ENCODE measurements around the gene TMEM41B. TPM values are rescaled to one million over a fixed set of nuclear protein-coding genes. Genes with fewer than 3 reads are reported as not detected.

The TMEM41B gene
- total and polyA plus RNA-seq, 2 of the 8 experiments (the other 6 are each of a cell fraction or from before 2014, with no cell fraction given) = 24.3 to 50.1 TPM

- Histone ChIP-seq H3K14ac (ENCODE audit: insufficient read length) (no peak overlapping the region), H2BK5ac (ENCODE audit: low read depth, low read length) (no peak overlapping the region), H3K18ac (ENCODE audit: extremely low read depth, low read length) (no peak overlapping the region), H3K79me2 (ENCODE audit: control insufficient read depth in 1 of 2, insufficient read depth in 2 of 2, low read length in 2 of 2) (peaks cover 0 to 59% of the 10 kb centered on the region in 2 experiments; a peak in 3 of 4 replicates), H3K23me2 (ENCODE audit: low read depth, low read length) (no peaks in the 10 kb centered on the region), H3K4me2 (ENCODE audit: insufficient read depth in 1 of 2, low read depth in 2 of 2, low read length in 2 of 2) (no peak overlapping the region), H3K4me3 (ENCODE audit: extremely low read depth in 1 of 4, insufficient read depth in 2 of 4, low read depth in 3 of 4, low read length in 4 of 4) (no peak overlapping the region), H3K27me3 (replicated peaks in 1 of 4; ENCODE audit: control insufficient read depth in 3 of 4, extremely low read depth in 1 of 4, insufficient read depth in 3 of 4, low read length in 3 of 4) (no peaks in the 10 kb centered on the region), H3K9me3 (ENCODE audit: insufficient read depth in 2 of 2, low read depth in 1 of 2, low read length in 1 of 2) (no peaks in the 10 kb centered on the region), H3K27ac (ENCODE audit: low read depth, low read length) (no peak overlapping the region), H2BK12ac (ENCODE audit: low read depth, low read length) (no peak overlapping the region), H3K23ac (ENCODE audit: insufficient read length) (no peak overlapping the region), H3K9ac (replicated peaks in 1 of 4; ENCODE audit: extremely low read depth in 1 of 4, low read depth in 3 of 4, low read length in 3 of 4) (no peak overlapping the region), H3K79me1 (ENCODE audit: low read depth, low read length) (no peaks in the 10 kb centered on the region; the same call in 1 of the 2 replicates), H2AK5ac (ENCODE audit: low read depth, low read length) (no peak overlapping the region), H3K36me3 (ENCODE audit: control insufficient read depth in 2 of 4, insufficient read depth in 4 of 4, low read length in 3 of 4) (peaks cover 2 to 9% (median 3%) of the 10 kb centered on the region in 4 experiments; a peak in 4 of 8 replicates), H2BK20ac (ENCODE audit: low read length) (no peak overlapping the region), H3K56ac (replicated peaks; ENCODE audit: insufficient read length, low read depth, low read length) (no peak overlapping the region), H4K5ac (ENCODE audit: insufficient read length, low read depth, low read length) (no peak overlapping the region), H4K20me1 (replicated peaks in 1 of 2; ENCODE audit: control insufficient read depth in 1 of 2, insufficient read depth in 2 of 2, low read length in 2 of 2) (peaks cover 0 to 3% of the 10 kb centered on the region in 2 experiments), H3K4me1 (replicated peaks in 1 of 4; ENCODE audit: control insufficient read depth in 3 of 4, insufficient read depth in 4 of 4, low read length in 3 of 4) (0 out of 7 replicates have a peak, but pooled peaks cover 0 to 2% (median 0%) of the 10 kb centered on the region in 4 experiments), H2AFZ (ENCODE audit: low read length) (no peak overlapping the region), H4K91ac (replicated peaks; ENCODE audit: insufficient read length, low read length) (no peak overlapping the region), H3K4ac (replicated peaks; ENCODE audit: insufficient read length, low read depth, low read length) (no peak overlapping the region), H4K8ac (ENCODE audit: extremely low read depth, insufficient read depth, low read length) (no peak overlapping the region), H2BK120ac (replicated peaks; ENCODE audit: low read depth, low read length) (no peak overlapping the region), H2BK15ac (ENCODE audit: low read length) (no peak overlapping the region)
- FAIRE-seq (no peak), DNase-seq (ENCODE audit: low read depth in 1 of 2, low spot score in 2 of 2) (no peak)
- WGBS, 2 experiments (ENCODE audit: extremely low coverage in 1 of 2, insufficient coverage in 1 of 2, insufficient read length in 1 of 2, insufficient replicate concordance in 2 of 2, low coverage in 1 of 2, low lambda C conversion rate in 2 of 2, missing lambda C conversion rate in 1 of 2) = no CpG with 5 or more reads among the region's 3 CpGs
- CTCF ChIA-PET (ENCODE audit: partially characterized antibody) = no interaction called here
- POLR2A ChIA-PET (ENCODE audit: partially characterized antibody) = no interaction called here
- TF ChIP-seq E2F6 (IDR thresholded peaks at IDR 0.05) = no peak
- no peak for TF ChIP-seq PHF8 (conservative IDR thresholded peaks at IDR 0.05; ENCODE audit: low read depth, low read length)
- no peak for TF ChIP-seq CTBP2 (IDR thresholded peaks at IDR 0.05; ENCODE audit: borderline replicate concordance, insufficient read depth, insufficient read length, low read length)
- TF ChIP-seq JUN (IDR thresholded peaks at IDR 0.05; ENCODE audit: low read depth, low read length) = no peak
- TF ChIP-seq EZH2 (IDR thresholded peaks at IDR 0.05; ENCODE audit: low read depth, low read length, severe bottlenecking) = no peak
- TF ChIP-seq SIX5 (IDR thresholded peaks at IDR 0.05; ENCODE audit: low read depth, low read length) = no peak
- no peak for TF ChIP-seq SAP30 (IDR thresholded peaks at IDR 0.05; ENCODE audit: insufficient read depth, insufficient replicate concordance, low read length)
- no peak for TF ChIP-seq YY1 (IDR thresholded peaks at IDR 0.05; ENCODE audit: low read depth, low read length)
- TF ChIP-seq BRCA1 (IDR thresholded peaks at IDR 0.05; ENCODE audit: low read depth, low read length) = no peak
- TF ChIP-seq ASH2L (IDR thresholded peaks at IDR 0.05; ENCODE audit: low read length) = no peak
- TF ChIP-seq MAX (IDR thresholded peaks at IDR 0.05) = no peak
- TF ChIP-seq SP1 (IDR thresholded peaks at IDR 0.05; ENCODE audit: low read depth, low read length) = no peak
- TF ChIP-seq USF2 (IDR thresholded peaks at IDR 0.05; ENCODE audit: low read length) = no peak
Measured at GRCh38 chr11:9302448-9302847, 11.9 kb downstream of the TMEM41B start.

Measured in H1 (cell line).